NCI-H2196 treated with DMSO at 0.1 percent for 48 hours (cell line): ENCODE data around the gene DAB1.

Experiments
- DNase-seq: peaks from one replicate; lab custom pipeline; 2025; ENCODE audit not compliant: unreplicated experiment; lab: John Stamatoyannopoulos, UW

DAB1 gene

GRCh38 chr1:56963667-56964066 is 460.2 kb downstream of the DAB1 start:
- DNase-seq, result no peak

- no peak for DNase-seq
Observed at GRCh38 chr1:56961426-56961825, 462.4 kb downstream of the DAB1 start.

DNA sequence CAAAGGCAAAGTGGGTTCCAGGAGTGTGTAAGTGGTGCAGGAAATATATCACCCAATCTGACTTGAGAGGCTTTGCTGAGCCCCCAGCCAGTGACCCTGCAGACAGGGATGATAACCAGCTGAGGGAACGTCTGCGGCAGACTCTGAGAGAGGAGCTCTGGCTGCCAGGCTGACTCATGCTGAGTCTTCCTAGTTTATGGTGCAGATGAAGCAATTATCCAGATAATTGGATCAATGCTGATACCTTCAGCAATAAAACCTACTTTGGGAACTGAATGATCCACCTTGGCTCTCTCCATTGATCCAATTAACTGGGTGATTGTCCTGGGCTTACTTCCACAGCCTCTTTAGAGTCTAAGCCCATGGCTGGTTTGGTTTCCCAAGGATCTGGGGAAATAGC is 465.3 kb downstream of the DAB1 start:
- no peak for DNase-seq

- no peak for DNase-seq
Observed at GRCh38 chr1:56957931-56958330, 465.9 kb downstream of the DAB1 start.

DNA sequence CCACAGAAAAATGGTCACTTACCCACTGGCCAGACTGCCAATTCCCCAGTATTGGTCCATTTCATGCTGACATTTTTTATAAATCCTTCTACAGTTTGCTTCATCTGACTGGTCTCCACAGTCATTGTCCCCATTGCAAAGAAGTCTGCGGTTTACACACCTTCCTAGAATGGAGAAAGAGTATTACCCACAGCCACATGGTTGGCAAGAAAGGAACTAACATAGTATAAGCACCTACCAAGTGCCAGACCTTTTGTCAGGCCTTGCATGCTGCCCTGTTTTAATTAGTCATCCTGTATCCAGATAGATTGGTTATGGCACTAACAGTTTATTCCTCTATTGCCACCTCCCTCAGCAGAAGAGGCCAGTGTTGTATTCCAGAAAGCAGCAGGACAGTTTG is 469.2 kb downstream of the DAB1 start:
- DNase-seq, result no peak

- DNase-seq, result no peak
Observed at GRCh38 chr1:56953386-56953785, 470.5 kb downstream of the DAB1 start.

DNA sequence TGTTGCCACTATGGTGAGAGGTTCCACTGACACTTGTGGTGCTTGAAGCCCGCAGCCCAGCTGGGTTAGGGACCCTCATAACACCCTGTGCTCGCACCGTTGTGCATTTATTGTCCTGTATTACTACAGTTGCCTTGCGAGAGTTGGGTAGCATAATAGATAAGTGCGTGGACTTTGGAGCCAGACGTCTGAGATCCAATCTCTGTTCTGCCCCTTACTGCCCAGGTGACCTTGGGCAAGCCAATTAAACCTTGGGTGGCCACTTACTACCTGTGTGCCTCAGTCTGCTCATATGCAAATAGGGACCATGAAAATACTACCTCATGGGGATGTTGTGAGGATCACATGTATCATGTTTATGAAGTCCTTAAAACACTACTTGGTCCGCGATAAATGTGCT is 471.4 kb downstream of the DAB1 start:
- DNase-seq, result no peak

DNA sequence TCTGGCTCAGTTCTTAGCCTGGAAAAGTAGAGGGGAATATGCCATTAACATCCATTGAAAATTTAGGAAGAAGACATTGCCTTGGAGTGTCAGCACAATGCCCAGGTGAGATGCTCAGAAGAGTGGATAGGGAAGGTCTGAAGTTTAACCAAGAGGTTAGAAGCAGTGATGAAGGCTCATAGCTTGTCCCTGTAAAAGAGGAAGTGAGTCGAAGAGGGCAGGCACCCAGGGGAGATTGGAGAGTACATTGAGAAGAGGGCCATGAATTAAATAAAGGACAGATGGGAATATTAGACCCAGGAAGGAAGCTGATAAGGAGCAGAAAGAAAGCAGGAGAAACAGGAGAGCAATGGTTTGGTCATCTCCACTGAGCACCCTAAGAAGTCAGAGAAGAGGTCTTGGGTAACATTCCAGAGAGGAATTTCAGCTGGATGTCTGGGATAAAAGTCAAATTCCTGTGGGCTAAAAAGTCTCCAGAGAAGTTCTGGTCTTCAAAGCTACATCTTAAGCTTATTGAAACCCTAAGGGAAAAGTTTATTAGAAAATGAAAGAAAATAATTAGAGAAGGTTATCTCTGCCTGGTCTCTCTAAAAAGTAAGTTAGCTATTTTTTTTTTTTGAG is 475.3 kb downstream of the DAB1 start:
- no peak for DNase-seq
